Duodenal mucosa (tissue), 2 donors: Measurements from ENCODE around the gene ELOVL2.
"Not testable (repeated sequence)": the region's sequence is repeated elsewhere in the genome, so short reads cannot be mapped to it uniquely, and the experiment has no call there.

Source experiments
- H3K27ac ChIP-seq: one replicate; pipeline ENCODE4 v1.7.0; 2013; ENCODE audit warnings: low read depth, low read length
- H3K27me3 ChIP-seq, 2 donors: one replicate each; pipeline ENCODE4 v1.7.0; 2013; ENCODE audit warnings: low read length in 2 of 2, control low read depth in 1 of 2; ENCODE audit not compliant: insufficient read depth in 2 of 2, control insufficient read depth in 1 of 2
- H3K36me3 ChIP-seq, 2 donors: one replicate each; pipeline ENCODE4 v1.7.0; 2013; ENCODE audit warnings: low read length in 2 of 2, control low read depth in 1 of 2; ENCODE audit not compliant: insufficient read depth in 2 of 2, control insufficient read depth in 1 of 2
- H3K4me1 ChIP-seq, 2 donors: one replicate each; pipeline ENCODE4 v1.7.0; 2013; ENCODE audit warnings: low read length in 2 of 2, control low read depth in 1 of 2; ENCODE audit not compliant: insufficient read depth in 2 of 2, control insufficient read depth in 1 of 2
- H3K4me3 ChIP-seq, 2 donors: one replicate each; pipeline ENCODE4 v1.7.0; 2013; ENCODE audit warnings: low read length in 2 of 2, low read depth in 1 of 2
- H3K9ac ChIP-seq, 2 donors: one replicate each; pipeline ENCODE4 v1.7.0; 2013; ENCODE audit warnings: low read length in 2 of 2, low read depth in 1 of 2
- H3K9me3 ChIP-seq, 2 donors: one replicate each; pipeline ENCODE4 v1.7.0; 2013; ENCODE audit warnings: low read length in 2 of 2, control low read depth in 1 of 2; ENCODE audit not compliant: control insufficient read depth in 1 of 2

Gene ELOVL2

DNA sequence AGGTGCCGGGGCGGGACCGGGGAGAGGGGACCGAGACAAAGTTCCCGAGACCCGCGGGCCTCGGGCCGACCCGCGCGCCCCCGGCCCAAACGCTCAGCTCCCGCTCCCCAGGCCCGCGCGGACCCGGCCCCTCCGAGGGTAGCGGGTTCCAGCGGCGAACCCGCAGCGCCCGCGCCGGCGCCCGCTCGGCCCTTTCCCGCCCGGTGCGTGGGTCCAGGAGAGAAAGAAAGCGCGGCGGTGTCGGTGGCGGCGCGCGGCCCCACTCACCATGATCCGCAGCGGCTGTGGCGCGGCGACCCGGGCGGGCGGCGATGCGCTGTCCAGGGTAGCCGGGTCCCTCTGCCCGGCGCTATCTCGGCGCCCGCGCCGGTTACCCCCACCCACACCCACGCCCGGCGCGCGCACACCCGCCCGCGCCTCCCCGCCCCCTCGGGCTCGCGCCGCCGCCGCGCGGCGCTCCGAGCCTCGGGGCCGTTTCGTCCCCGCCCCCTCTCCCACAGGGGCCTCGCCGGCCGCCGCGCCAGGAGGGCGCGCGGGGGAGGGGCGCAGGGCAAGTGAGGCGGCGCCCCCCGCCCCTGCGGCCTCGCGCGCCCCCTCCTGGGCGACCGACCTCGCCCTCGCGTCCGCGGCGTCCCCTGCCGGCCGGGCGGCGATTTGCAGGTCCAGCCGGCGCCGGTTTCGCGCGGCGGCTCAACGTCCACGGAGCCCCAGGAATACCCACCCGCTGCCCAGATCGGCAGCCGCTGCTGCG lies at the start of gene ELOVL2:
ELOVL2 (minus strand) TSS at position 345 of the 751 bp plus-strand sequence; CDS start at position 270, 75 bp downstream.
- H3K27me3 ChIP-seq, result peaks cover 51 to 69% of the 10 kb centered on the region in 2 donors
- H3K9ac ChIP-seq, result no peak within 1 kb of the TSS
- no peaks in the 10 kb centered on the region for H3K36me3 ChIP-seq
- no peaks in the 10 kb centered on the region for H3K4me1 ChIP-seq
- H3K9me3 ChIP-seq, result no peaks in the 10 kb centered on the region
- H3K27ac ChIP-seq, result no peak within 1 kb of the TSS
- H3K4me3 ChIP-seq, result peak within 1 kb of the TSS; percentile 35 to 54

GRCh38 chr6:11093376-11093625 lies 49.2 kb upstream of the ELOVL2 start:
- Histone ChIP-seq H3K27me3 (no peaks in the 10 kb centered on the region), H3K9me3 (no peaks in the 10 kb centered on the region), H3K27ac (peak overlapping the region; percentile 94), H3K36me3 (no peaks in the 10 kb centered on the region), H3K4me1 (peaks cover 16 to 24% of the 10 kb centered on the region in 2 donors), H3K9ac (peak overlapping the region; percentile 95), H3K4me3 (peak overlapping the region; percentile 94 to 97)

- Histone ChIP-seq H3K4me3 (peak overlapping the region; percentile 94 to 97), H3K27ac (peak overlapping the region; percentile 94), H3K4me1 (peaks cover 16 to 20% of the 10 kb centered on the region in 2 donors)
These were observed 48.7 kb upstream of the ELOVL2 start for GRCh38 chr6:11092668-11093375.

DNA sequence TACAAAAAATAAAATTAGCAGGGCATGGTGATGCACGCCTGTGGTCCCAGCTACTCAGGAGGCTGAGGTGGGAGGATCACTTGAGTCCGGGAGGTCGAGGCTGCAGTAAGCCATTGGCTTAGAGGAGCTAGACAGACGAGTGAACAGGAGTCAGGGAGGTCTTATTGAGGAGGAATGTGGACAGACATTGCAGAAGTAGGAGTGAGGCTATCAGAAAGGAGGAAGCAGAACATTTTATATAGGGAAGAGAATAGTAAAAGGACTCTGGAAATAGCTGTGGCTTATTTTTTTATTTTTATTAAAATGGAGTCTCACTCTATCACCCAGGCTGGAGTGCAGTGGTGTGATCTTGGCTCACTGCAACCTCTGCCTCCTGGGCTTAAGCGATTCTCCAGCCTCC lies 47.0 kb upstream of the ELOVL2 start:
- not testable (repeated sequence) for H3K27me3 ChIP-seq, H3K36me3 ChIP-seq, H3K27ac ChIP-seq, H3K9ac ChIP-seq, H3K9me3 ChIP-seq, H3K4me3 ChIP-seq
- H3K4me1 ChIP-seq, result peaks cover 15 to 16% of the 10 kb centered on the region in 2 donors

More at GRCh38 chr6:11092668-11093375, 48.7 kb upstream of the ELOVL2 start:
- H3K27me3 ChIP-seq, result no peaks in the 10 kb centered on the region
- no peaks in the 10 kb centered on the region for H3K9me3 ChIP-seq
- peak overlapping the region; percentile 95 for H3K9ac ChIP-seq
- H3K36me3 ChIP-seq, result no peaks in the 10 kb centered on the region

- Histone ChIP-seq H3K4me1 (peaks cover 2 to 5% of the 10 kb centered on the region in 2 donors), H3K9ac (no peak overlapping the region), H3K36me3 (no peaks in the 10 kb centered on the region), H3K9me3 (no peaks in the 10 kb centered on the region), H3K27ac (no peak overlapping the region), H3K4me3 (no peak overlapping the region), H3K27me3 (no peaks in the 10 kb centered on the region)
These were observed 45.6 kb upstream of the ELOVL2 start for GRCh38 chr6:11089695-11090094.

GRCh38 chr6:11087141-11087812 lies 43.2 kb upstream of the ELOVL2 start:
- not testable (repeated sequence) for H3K27ac ChIP-seq, H3K9me3 ChIP-seq, H3K36me3 ChIP-seq, H3K9ac ChIP-seq, H3K27me3 ChIP-seq, H3K4me1 ChIP-seq, H3K4me3 ChIP-seq

GRCh38 chr6:11085758-11086435 lies 41.8 kb upstream of the ELOVL2 start:
- Histone ChIP-seq H3K9me3 (no peaks in the 10 kb centered on the region), H3K9ac (no peak overlapping the region), H3K27ac (no peak overlapping the region), H3K4me1 (no peaks in the 10 kb centered on the region), H3K36me3 (no peaks in the 10 kb centered on the region), H3K27me3 (no peaks in the 10 kb centered on the region), H3K4me3 (no peak overlapping the region)

GRCh38 chr6:11083956-11084355 lies 39.9 kb upstream of the ELOVL2 start:
- Histone ChIP-seq H3K9ac (no peak overlapping the region), H3K27ac (no peak overlapping the region), H3K9me3 (no peaks in the 10 kb centered on the region)

GRCh38 chr6:11083491-11083890 lies 39.4 kb upstream of the ELOVL2 start:
- no peaks in the 10 kb centered on the region for H3K36me3 ChIP-seq
- H3K4me3 ChIP-seq, result no peak overlapping the region
- no peaks in the 10 kb centered on the region for H3K9me3 ChIP-seq
- H3K4me1 ChIP-seq, result no peaks in the 10 kb centered on the region
- H3K27me3 ChIP-seq, result no peaks in the 10 kb centered on the region
- H3K9ac ChIP-seq, result no peak overlapping the region
- no peak overlapping the region for H3K27ac ChIP-seq

More at GRCh38 chr6:11083956-11084355, 39.9 kb upstream of the ELOVL2 start:
- Histone ChIP-seq H3K4me3 (no peak overlapping the region), H3K4me1 (no peaks in the 10 kb centered on the region), H3K36me3 (no peaks in the 10 kb centered on the region), H3K27me3 (no peaks in the 10 kb centered on the region)

DNA sequence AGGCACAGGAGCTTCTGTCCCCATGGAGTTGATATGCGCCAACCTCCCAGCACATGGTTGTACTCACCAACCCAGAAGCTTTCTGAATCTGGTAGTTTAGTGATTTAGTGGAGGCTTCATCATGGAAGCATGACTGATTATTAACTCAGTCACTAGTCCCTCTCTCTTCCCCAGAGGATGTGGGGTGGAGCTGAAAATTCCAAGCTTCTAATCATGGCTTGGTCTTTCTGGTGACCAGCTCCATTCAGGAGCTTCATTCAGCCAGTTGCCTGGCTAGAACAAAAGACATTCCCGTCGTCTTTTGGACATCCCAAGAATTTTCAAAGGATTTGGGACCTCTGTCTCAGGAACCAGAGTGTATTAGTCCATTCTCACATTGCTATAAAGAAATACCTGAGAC lies 36.2 kb upstream of the ELOVL2 start:
- Histone ChIP-seq H3K9me3 (no peaks in the 10 kb centered on the region), H3K4me3 (no peak overlapping the region), H3K9ac (no peak overlapping the region), H3K4me1 (no peaks in the 10 kb centered on the region), H3K36me3 (no peaks in the 10 kb centered on the region), H3K27ac (no peak overlapping the region), H3K27me3 (no peaks in the 10 kb centered on the region)
